Measurements from ENCODE around the gene HDDC2. TPM values are rescaled to one million over a fixed set of nuclear protein-coding genes. Genes with fewer than 3 reads are reported as not detected.

The HDDC2 gene
- total and polyA plus RNA-seq, 2 of the 8 experiments (the other 6 are each of a cell fraction or from before 2014, with no cell fraction given): 89.3 to 129 TPM

DNA sequence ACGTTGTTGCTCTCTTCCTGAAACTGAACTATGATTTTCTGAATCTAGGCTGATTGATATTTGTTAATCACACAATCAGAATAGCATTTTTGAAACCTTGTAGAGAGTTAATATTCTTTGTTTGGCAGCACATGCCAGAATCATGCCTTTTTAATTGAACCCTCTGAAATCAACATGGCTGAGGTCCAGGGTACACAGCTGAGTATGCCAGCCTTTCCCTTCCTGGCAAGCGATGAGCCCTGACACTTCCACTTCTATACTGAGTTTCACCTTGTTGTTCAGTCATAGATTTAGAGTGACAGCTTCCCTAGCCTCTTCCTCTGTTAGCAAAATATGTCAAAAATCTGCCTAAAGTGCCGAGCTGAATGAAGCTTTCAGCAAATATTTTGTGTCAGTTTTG is 6.8 kb downstream of the HDDC2 start:
- 87% methylated on average over 3 of the region's 3 CpGs; no CpG with 5 or more reads in 1 of the 2 experiments for WGBS, 2 experiments (ENCODE audit: extremely low coverage in 1 of 2, insufficient coverage in 1 of 2, insufficient read length in 1 of 2, insufficient replicate concordance in 2 of 2, low coverage in 1 of 2, low lambda C conversion rate in 2 of 2, missing lambda C conversion rate in 1 of 2)
- peaks cover 9 to 49% (median 32%) of the 10 kb centered on the region in 4 experiments for H3K36me3 ChIP-seq (ENCODE audit: control insufficient read depth in 2 of 4, insufficient read depth in 4 of 4, low read length in 3 of 4)
- POLR2A ChIA-PET (ENCODE audit: partially characterized antibody): no interaction called here

More for the DNA sequence above, 6.8 kb downstream of the HDDC2 start:
- no peak overlapping the region for H3K9ac ChIP-seq (replicated peaks in 1 of 4; ENCODE audit: extremely low read depth in 1 of 4, low read depth in 3 of 4, low read length in 3 of 4)
- no peak overlapping the region for H3K4ac ChIP-seq (replicated peaks; ENCODE audit: insufficient read length, low read depth, low read length)
- no peak overlapping the region for H2BK120ac ChIP-seq (replicated peaks; ENCODE audit: low read depth, low read length)
- H3K23me2 ChIP-seq (ENCODE audit: low read depth, low read length): no peaks in the 10 kb centered on the region
- no peak overlapping the region for H3K4me3 ChIP-seq (ENCODE audit: extremely low read depth in 1 of 4, insufficient read depth in 2 of 4, low read depth in 3 of 4, low read length in 4 of 4)
- DNase-seq (ENCODE audit: low read depth in 1 of 2, low spot score in 2 of 2) (no peak), FAIRE-seq (no peak)
- H3K27ac ChIP-seq (ENCODE audit: low read depth, low read length): no peak overlapping the region
- no peak overlapping the region for H3K14ac ChIP-seq (ENCODE audit: insufficient read length)
- H3K4me2 ChIP-seq (ENCODE audit: insufficient read depth in 1 of 2, low read depth in 2 of 2, low read length in 2 of 2): no peak overlapping the region
- H3K9me3 ChIP-seq (ENCODE audit: insufficient read depth in 2 of 2, low read depth in 1 of 2, low read length in 1 of 2): no peaks in the 10 kb centered on the region
- H2AK5ac ChIP-seq (ENCODE audit: low read depth, low read length): no peak overlapping the region
- H2BK5ac ChIP-seq (ENCODE audit: low read depth, low read length): no peak overlapping the region
- no peaks in the 10 kb centered on the region for H3K27me3 ChIP-seq (replicated peaks in 1 of 4; ENCODE audit: control insufficient read depth in 3 of 4, extremely low read depth in 1 of 4, insufficient read depth in 3 of 4, low read length in 3 of 4)
- H4K8ac ChIP-seq (ENCODE audit: extremely low read depth, insufficient read depth, low read length): no peak overlapping the region
- no peak overlapping the region for H4K91ac ChIP-seq (replicated peaks; ENCODE audit: insufficient read length, low read length)
- peaks cover 0 to 3% of the 10 kb centered on the region in 2 experiments for H4K20me1 ChIP-seq (replicated peaks in 1 of 2; ENCODE audit: control insufficient read depth in 1 of 2, insufficient read depth in 2 of 2, low read length in 2 of 2)
- no peaks in the 10 kb centered on the region; the same call in 1 of the 2 replicates for H3K79me1 ChIP-seq (ENCODE audit: low read depth, low read length)
- no peak overlapping the region for H2BK12ac ChIP-seq (ENCODE audit: low read depth, low read length)
- no peak overlapping the region for H3K18ac ChIP-seq (ENCODE audit: extremely low read depth, low read length)
- H3K4me1 ChIP-seq (replicated peaks in 1 of 4; ENCODE audit: control insufficient read depth in 3 of 4, insufficient read depth in 4 of 4, low read length in 3 of 4): no peaks in the 10 kb centered on the region
- H2BK15ac ChIP-seq (ENCODE audit: low read length): no peak overlapping the region
- H4K5ac ChIP-seq (ENCODE audit: insufficient read length, low read depth, low read length): no peak overlapping the region
- no peak overlapping the region for H2BK20ac ChIP-seq (ENCODE audit: low read length)
- H2AFZ ChIP-seq (ENCODE audit: low read length): no peak overlapping the region
- no peak overlapping the region for H3K56ac ChIP-seq (replicated peaks; ENCODE audit: insufficient read length, low read depth, low read length)
- no peak for TF ChIP-seq GTF2F1 (IDR thresholded peaks at IDR 0.05; ENCODE audit: borderline replicate concordance, low read depth, low read length)
- no peak for TF ChIP-seq BRCA1 (IDR thresholded peaks at IDR 0.05; ENCODE audit: low read depth, low read length)
- no peak for TF ChIP-seq CBX8 (IDR thresholded peaks at IDR 0.05; ENCODE audit: borderline replicate concordance, low read depth, low read length)
- no peak for TF ChIP-seq RBBP5 (IDR thresholded peaks at IDR 0.05; ENCODE audit: borderline replicate concordance, low read depth, low read length)
- CTCF ChIA-PET (ENCODE audit: partially characterized antibody): interaction anchor here (0.6 to 1.0 kb wide), 2 partner anchors 424 to 709 kb away, joined by 3 to 4 read pairs; no protein-coding TSS in a partner anchor
- H3K23ac ChIP-seq (ENCODE audit: insufficient read length): no peak overlapping the region
- 0 out of 4 replicates have a peak, but pooled peaks cover 0 to 6% of the 10 kb centered on the region in 2 experiments for H3K79me2 ChIP-seq (ENCODE audit: control insufficient read depth in 1 of 2, insufficient read depth in 2 of 2, low read length in 2 of 2)

Data from H1 (cell line).